Mammary epithelial cell (primary cell): ENCODE results near the gene GRID1.

ENCODE experiments used
- EZH2 ChIP-seq: IDR thresholded peaks from 2 replicates; pipeline ENCODE4 v1.6.1; 2012; ENCODE audit warnings: low read length, inconsistent platforms, borderline replicate concordance
- TF ChIP-seq, protein P1 (sequence below), 2 donors: IDR thresholded peaks in 1 of 2; conservative IDR thresholded peaks in 1 of 2; 2 replicates each; pipeline ENCODE4 v1.5.1; 2011 to 2012; ENCODE audit warnings: inconsistent platforms in 2 of 2, low read length in 2 of 2, mild to moderate bottlenecking in 2 of 2, control low read depth in 1 of 2, low read depth in 1 of 2; ENCODE audit not compliant: insufficient read depth in 1 of 2; ENCODE audit errors: extremely low read depth in 1 of 2

- TF ChIP-seq, protein P1, sequence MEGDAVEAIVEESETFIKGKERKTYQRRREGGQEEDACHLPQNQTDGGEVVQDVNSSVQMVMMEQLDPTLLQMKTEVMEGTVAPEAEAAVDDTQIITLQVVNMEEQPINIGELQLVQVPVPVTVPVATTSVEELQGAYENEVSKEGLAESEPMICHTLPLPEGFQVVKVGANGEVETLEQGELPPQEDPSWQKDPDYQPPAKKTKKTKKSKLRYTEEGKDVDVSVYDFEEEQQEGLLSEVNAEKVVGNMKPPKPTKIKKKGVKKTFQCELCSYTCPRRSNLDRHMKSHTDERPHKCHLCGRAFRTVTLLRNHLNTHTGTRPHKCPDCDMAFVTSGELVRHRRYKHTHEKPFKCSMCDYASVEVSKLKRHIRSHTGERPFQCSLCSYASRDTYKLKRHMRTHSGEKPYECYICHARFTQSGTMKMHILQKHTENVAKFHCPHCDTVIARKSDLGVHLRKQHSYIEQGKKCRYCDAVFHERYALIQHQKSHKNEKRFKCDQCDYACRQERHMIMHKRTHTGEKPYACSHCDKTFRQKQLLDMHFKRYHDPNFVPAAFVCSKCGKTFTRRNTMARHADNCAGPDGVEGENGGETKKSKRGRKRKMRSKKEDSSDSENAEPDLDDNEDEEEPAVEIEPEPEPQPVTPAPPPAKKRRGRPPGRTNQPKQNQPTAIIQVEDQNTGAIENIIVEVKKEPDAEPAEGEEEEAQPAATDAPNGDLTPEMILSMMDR (conservative IDR thresholded peaks at IDR 0.05 in 1 of 2, IDR thresholded peaks at IDR 0.05 in 1 of 2; ENCODE audit: extremely low read depth in 1 of 2, insufficient read depth in 1 of 2, low read depth in 1 of 2, low read length in 2 of 2), result no peak
- no peak for TF ChIP-seq EZH2
Measured at GRCh38 chr10:86023336-86023735, 343.3 kb downstream of the GRID1 start.
